GM19324 (cell line): Measurements from ENCODE around the gene PAPSS1.

Experiments
- ATAC-seq: cut with Tn5 transposase; IDR thresholded peaks from one replicate; pipeline ENCODE4 v1.9.1; 2021; ENCODE audit warnings: mild to moderate bottlenecking, moderate library complexity; ENCODE audit not compliant: unreplicated experiment, low FRiP score

Gene PAPSS1

DNA sequence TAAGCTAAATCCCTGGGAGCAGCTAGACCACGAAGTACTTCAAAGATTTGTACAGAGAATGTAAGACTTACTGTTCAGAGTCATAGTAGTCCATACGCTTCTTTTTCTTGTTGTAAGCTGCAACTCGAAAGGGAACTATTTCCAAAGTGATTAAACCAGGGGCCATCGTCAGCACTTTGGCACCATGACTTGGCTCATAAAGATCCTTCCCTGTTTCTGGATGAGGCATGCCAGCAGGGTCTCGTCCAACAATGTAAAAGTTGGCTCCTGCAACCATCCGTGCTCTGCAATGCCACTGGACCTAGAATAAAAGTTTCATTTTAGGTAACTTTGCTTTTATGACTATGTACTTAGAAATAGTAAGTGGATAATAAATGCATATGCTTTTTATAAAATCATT, 88.5 kb downstream of the PAPSS1 start:
- ATAC-seq = no peak

DNA sequence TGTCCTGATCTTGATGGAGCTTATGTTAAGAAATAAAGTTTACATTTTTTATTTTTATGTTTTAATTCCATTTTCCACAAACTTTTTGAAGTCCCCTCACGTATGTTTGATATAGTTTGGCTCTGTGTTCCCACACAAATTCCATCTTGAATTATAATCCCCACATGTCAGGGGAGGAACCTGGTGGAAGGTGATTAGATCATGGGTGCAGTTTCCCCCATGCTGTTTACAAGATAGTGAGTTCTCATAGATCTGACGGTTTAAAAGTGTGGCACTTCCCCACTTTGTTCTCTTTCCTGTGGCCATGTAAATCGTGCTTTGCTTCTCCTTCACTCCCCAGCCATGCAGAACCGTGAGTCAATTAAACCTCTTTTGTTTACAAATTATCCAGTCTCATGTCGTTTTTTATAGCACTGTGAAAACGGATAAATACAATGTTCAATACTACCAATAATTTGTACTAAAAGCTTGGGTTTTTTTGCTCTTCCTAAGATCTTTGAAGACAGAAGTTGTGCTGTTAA, 89.8 kb downstream of the PAPSS1 start:
- no peak for ATAC-seq

DNA sequence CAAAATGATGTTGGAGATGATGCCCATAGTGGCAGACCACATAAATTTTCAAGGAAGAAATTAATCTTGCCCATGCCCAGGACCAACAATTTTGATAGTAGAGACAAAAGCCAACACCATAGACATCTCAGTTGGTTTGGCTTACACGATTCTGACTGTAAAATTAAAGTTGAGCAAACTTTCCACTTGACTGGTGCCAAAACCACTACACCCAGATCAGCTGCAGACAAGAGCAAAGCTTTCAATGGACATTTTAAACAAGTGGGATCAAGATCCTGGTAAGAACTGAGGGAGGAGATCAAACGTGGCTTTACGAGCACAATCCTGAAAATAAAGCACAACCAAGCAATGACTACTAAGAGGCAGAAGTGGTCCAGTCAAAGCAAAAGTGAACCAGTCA, 90.7 kb downstream of the PAPSS1 start:
- no peak for ATAC-seq

DNA sequence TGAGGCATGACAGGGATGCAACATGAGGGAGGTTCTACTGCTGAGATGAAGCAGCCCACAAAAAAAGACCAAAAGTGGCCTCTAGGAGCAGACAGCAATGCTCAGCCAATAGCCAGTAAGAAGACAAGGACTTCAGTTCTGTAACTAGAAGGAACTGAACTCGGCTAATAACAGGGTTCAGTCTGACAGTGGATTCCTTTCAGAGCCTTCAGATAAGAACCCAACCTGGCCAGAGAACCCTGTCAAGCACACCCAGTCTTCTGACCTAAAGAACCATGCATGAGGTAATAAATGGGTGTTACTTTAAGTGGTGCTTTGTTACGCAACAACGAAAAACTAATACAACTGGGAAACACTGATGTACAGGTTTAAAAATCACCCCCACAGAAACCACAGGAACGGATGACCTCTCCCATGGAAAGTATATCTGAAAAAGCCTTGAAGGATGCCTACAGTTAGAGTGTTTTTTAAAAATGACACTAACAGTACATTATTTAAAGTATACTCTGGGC, 94.6 kb downstream of the PAPSS1 start:
- ATAC-seq = no peak

DNA sequence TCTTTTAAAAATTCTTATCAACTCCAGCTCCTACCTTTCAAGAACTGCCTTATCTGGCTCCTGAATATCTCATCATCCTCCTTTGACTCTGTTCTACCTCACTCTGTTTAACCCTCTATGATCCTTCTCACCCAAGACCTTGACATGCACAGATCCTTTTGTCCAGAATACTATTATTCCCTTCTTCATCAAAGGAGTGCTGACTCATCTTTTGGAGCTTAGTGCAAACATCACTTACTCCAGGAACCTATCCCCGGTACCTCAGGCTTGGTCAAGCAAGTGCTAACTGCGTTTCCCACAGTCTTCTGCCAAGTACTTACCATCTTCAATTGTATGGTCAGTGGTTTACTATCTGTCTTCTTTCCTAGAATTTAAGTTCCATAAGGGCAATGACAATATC, 96.0 kb downstream of the PAPSS1 start:
- no peak for ATAC-seq

DNA sequence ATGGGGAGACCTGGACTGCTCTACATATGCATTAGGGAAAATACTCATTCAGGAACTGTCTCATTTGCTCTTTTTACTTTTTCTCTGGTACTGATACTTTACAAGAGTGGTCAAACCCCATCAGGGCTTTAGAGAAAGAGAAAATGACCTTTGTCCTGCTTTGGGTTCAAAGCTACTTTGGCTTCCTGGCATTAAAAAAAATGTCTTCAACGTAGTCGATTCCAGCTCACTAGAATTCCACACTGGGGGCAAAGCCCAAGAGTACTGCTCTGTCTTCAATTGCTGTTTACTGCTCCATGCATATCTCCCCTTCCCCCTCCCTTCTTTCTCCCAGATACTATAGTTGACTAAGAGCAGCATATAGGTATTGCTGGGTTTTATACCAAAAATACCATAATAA, 98.0 kb downstream of the PAPSS1 start:
- ATAC-seq = no peak

DNA sequence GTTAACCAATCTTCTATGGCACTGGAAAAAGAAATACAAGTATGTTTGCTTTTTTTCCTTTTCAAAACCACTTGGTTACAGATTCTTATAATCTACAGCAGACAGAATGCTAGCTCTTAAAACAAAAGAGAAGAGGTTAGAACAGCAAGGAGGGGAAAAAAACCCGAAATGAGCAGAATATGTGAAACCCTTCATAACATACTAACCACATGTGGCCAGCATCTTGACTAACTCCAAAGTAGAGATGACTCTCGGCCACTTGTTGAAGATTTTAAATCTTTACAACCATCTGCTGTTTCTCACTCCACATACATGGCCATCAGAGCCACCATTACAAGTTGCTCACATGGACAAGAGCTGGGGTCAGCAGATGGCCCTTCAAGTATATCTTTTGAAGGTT, 100.3 kb downstream of the PAPSS1 start:
- no peak for ATAC-seq

DNA sequence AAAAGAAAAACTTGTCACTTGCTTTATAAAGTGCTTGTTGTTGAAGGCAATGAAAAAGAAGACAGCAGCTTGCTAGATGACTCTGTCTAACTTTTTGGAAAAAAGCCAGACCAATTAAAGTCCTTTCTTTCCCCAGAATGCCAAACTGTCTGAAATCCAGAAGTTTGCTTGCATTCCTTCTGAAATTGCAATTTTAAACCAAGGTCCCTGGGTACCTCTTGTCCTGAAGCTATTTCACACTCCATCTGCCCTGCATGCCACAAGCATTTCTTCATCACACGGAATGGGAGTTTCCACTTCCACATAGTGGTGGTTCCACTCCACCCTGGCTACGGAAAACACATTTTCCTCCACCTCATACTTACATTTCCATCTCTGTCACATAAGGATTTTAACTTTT, 101.0 kb downstream of the PAPSS1 start:
- ATAC-seq = no peak

DNA sequence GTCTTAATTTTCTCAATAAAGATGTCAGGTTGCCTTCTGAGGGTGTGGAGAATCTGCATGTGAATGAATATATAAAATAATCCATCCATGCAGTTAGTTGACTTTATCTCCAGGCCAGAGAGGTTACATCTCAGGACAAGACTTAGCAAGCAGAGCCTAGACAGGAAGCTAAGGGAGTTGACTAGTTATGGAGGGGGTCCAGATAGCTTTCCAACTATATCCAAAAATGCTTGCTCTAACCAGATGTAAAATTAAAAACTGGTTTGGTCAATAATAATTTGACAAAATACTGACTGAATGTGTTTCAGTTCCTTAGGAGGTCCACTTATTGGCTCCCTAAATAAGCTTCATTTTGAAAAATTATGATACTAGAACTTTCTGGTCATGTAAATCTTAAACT, 101.4 kb downstream of the PAPSS1 start:
- ATAC-seq = no peak

DNA sequence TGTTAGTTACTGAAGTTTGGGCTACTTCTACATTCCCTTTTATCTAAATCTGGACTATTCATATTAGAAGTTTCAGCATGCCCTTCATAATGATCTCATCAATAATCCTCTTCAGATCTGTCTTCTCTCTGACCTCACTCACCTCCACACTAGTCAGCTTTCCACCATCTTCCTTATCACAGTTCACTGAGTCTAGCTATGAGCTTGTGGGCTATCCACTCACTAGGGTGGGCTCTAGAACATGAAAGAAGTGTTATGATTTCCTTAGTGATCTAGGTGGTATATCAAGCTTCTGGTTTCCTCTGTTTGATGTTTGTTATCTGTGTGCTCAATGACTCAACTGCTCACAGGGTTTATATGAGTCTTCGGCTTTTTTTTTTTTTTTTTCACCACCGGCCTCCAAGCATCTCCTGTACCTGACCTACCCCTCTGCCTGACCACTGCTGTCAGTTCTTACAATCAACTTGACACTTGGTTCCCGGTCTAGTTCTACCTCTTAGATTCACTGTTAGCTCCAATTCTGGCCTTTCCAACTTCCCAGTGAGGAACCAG, 103.1 kb downstream of the PAPSS1 start:
- no peak for ATAC-seq

DNA sequence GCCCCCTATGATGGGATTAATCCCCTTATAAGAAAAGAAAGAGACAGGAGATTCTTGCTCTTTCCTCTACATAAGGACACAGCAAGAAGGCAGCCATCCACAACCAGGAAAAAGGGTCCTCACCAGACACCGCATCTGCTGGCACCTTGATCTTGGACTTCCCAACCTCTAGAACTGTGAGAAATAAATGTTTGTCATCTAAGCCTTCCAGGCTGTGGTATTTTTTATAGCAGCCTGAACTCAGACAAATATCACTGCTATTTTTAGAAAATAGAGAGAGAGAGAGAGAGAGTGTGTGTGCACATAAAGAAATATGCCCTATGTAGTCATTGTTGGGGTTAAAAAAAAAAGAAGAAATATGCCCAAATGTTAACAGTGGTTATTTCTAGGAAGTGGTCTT, 104.2 kb downstream of the PAPSS1 start:
- ATAC-seq = no peak

DNA sequence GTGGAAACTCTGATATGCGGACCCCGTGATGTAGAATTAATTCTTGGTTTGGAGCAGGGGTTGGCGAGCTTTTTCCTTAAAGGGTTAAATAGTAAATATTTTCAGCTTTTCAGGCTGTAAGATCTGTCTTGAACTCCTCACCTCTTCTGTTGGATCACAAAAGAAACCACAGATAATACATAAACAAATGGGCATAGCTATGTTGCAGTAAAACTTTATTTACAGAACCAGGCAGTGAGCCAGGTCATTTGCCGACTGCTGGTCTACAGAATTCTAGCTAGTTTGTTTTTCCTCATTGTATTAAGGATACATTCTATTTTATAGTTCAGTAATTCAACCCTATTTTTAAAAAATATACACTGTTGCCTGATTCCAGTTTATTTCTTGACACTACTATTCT, 116.6 kb downstream of the PAPSS1 start:
- no peak for ATAC-seq

DNA sequence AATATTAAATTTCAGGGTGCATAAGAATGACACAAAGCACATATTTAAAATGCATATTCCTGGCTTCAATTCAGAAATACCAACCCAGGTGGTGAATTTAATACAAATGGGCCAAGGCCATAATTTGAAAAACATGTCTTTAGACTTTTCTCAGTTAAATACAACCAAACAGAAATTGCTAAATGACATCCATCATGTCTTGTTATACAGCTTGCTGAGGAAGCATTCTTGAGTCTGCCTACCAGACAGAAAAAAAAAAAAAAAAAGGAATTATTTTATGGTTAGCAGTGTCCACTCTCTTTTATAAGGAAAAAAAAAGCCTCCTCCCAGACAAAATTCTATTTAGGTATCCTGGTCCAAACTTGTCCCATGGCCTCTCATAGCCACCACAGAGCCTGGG, 119.1 kb downstream of the PAPSS1 start:
- ATAC-seq = no peak

DNA sequence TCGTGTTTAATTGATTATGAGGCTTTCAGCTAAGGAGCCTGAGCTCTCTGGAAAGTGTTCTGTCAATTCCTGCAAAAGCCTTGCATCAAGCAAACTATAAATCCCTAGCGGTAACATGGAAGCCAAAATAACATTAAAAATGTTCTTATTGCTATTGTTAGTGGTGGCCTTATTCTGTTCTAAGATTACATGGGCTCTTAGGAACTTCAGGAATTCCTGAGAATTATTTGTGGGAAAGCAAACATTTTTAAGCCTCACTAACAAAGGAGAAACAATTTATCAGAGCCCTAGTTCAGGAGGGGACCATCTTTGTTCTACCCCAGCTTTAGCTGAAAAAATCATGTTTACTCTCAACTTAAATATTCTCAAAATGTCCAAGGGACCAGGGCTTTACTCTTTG, 119.6 kb downstream of the PAPSS1 start:
- no peak for ATAC-seq

DNA sequence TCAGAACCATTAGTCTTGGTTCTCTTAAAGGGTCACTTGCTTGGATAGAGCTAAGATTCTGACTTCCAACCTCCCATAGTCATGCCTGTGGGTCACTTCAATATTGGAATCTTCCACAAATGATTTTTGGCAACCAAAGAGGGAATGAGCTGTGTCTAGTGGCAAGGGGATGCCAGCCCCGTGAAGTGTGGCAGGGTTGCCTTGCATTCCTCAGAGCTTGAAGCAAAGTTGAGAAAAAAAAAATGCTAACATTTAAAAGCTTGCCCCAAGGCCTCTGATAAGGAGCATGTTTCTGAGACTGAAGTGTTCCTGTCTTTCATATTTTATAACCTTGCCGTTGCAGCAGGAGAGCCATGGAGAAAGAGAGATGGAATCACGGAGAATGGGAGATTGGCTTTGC, 120.2 kb downstream of the PAPSS1 start:
- no peak for ATAC-seq

DNA sequence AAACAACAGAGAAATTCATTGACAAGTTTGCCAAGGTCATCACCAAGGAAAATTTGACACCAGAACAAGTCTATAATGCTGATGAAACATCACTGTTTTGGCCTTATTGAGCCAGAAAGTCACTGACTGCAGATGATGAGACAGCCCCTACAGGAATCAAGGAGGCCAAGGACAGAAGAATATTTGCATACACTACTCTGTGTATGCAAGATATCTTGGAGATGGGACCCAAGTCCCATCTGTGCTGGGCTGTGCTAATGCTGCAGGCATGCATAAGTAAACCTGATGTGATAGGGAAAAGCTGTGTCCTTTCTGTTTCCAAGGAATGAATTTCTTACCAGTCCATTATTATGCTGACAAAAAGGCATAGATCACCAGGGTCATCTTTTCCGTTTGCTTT, 126.8 kb downstream of the PAPSS1 start:
- ATAC-seq = no peak

DNA sequence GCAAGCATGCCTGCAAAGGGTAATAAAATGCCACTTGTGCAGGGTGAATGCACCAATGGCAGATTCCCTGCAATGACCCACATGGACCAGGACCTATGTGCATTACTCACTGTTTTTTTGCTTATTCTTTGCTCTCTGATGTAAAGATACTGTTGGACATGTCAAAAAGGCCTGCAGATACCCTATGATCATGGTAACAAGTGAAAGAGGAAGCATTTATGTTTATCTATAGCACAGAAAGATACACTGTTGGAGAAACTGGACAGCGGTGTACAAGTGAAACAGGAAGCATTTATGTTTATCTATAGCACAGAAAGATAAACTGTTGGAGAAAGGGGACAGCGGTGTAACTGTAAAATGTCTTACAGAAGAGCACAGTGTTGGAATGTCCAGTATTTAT, 127.5 kb downstream of the PAPSS1 start:
- ATAC-seq = peak; percentile 79

DNA sequence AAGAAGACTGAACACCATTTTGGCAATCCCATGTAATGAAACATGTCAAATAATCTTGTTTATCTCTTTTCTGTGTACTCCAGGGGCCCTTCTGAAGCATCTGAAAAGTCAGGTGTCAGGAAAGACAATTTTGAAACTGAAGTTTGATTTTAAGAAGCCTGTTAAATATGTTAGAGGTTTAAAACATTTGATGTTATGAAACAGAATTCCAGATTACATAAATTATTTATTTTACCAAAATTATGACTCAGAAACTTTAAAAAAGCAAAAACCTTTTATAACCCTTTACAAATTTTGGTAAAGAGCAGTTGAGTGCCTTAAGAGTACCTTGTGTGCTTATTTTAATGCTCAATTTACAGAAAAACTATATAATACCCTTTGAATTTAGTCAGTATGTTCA, 130.8 kb downstream of the PAPSS1 start:
- ATAC-seq = no peak

DNA sequence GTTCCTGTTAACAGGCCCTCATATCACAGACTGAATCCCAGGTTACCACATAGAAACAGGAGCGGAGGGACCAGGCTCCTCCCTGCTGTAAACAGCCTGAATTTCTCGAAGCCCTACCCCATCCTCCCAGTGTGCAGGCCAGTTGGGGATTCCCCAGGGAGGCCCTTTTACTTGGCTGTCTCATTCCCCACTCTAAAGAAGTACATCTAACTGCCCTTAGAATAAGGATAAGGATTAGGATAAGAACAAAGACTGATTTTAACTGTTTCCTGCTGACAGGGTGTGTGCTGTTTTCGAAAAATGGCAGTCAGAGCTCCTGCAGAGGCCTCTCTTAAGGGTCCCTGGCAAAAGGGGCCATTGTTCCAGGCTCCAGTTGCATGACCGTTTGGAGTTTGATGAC, 133.7 kb downstream of the PAPSS1 start:
- no peak for ATAC-seq

DNA sequence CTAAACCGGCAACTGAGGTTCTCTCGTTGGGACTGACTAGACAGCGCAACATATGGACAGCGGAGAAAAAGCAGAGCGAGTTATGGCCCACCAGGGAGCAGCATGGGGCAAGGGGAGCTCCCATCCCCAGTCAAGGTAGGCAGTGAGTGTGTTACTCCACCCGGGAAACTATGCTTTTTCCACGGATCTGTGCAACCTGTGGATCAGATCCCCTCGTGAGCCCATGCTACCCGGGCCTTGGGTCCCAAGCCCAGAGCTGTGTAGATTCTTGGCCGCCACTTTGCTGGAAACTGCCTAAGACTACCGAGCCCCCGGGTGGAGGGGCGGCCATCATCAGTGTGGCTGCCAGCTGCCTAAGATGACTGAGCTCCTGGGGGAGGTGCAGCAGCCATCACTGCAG, 140.9 kb downstream of the PAPSS1 start:
- no peak for ATAC-seq

DNA sequence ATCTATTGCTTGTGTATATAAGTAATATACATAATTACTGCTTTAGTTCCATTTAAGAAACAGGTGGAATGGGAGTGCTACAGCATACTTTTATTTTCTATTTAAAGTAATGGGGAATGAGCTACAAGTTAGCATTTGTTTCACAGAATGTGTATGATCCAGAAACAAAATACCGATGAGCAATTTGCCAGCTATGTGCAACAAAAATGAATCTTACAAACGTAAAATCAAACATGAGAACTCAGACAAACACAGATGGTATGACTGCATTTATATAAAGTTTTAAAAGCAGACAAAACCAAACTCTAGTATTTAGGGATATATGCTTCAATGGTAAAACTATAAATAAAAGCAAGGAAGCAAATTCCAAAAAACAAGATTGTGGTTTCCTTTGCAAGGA, 141.7 kb downstream of the PAPSS1 start:
- ATAC-seq = no peak

DNA sequence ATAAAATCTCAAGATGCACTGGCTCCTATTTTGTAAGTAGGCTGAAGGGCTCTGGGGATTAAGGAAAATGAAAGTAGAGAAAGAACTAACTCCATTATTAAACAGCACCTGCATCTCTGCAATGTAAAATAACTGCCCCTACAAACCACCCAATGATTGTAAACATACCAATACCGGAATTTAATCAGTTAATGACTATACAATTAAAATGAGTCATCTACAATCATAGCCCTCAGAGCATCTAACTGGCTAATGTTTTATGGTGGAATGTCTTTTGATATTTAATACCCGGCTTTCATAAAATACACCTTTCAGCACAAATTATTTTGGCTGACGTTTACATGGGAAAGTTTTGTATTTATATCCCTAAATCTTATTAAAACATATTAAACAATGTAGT, 142.3 kb downstream of the PAPSS1 start:
- ATAC-seq = no peak

DNA sequence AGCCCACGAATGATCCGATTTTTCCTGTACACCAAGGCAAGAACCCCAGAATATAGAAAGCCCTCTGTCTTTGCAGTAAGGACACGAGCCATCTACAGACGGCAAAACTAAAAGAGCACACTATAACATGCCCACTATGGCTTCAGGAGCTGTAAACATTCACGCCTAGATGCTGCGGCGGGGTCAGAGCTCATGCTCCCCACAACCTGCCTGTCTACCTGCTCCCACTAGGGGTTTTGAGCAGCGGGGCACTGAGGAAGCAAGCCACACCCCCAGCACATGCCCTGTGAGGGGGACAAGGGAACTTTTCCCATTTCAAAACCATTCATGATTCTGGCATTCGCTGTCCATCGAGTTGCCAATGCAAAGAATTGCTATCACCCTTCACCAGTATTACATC, 144.8 kb downstream of the PAPSS1 start:
- ATAC-seq = no peak
